CD4-positive, alpha-beta T cell (primary cell): ENCODE measurements around the gene PKHD1. TPM values are rescaled to one million over a fixed set of nuclear protein-coding genes. Genes with fewer than 3 reads are reported as not detected.

Source experiments
- ATAC-seq: fragments of 200-7000 bp; cut with Tn5 transposase; one replicate; pipeline ENCODE4 v1.10.0; 2022; ENCODE audit warnings: mild to moderate bottlenecking; ENCODE audit not compliant: poor library complexity
- CTCF ChIA-PET: fragments of 350-600 bp; sonication (Branson Sonifier 250); formaldehyde crosslinking; loops from one replicate; lab custom pipeline; 2021; ENCODE audit warnings: antibody characterized with exemption, inconsistent platforms; lab: Charles Lee
- POLR2A ChIA-PET: fragments of 350-600 bp; sonication (Branson Sonifier 250); formaldehyde crosslinking; loops from one replicate; lab custom pipeline; 2021; ENCODE audit warnings: antibody characterized with exemption, inconsistent platforms; lab: Charles Lee
- DNase-seq, 14 experiments: peaks; one replicate each; pipeline ENCODE4 v3.0.0-alpha.2; 2013 to 2020; ENCODE audit warnings: mixed read lengths in 2 of 14
- H3K27ac ChIP-seq, 2 donors: one replicate each; pipeline versions ENCODE4 v1.5.1 to v1.7.0; 2013; ENCODE audit warnings: low read length in 2 of 2, low read depth in 1 of 2, mild to moderate bottlenecking in 1 of 2
- H3K27me3 ChIP-seq, 2 experiments: 1 replicate in 1 of 2; 2 replicates in 1 of 2; pipeline versions ENCODE4 v1.6.1 to v1.7.0; 2013; ENCODE audit warnings: low read length in 2 of 2, control low read depth in 1 of 2, mild to moderate bottlenecking in 1 of 2, moderate library complexity in 1 of 2; ENCODE audit not compliant: insufficient read depth in 2 of 2, control insufficient read depth in 1 of 2
- H3K36me3 ChIP-seq: one replicate; pipeline ENCODE4 v1.6.1; 2013; ENCODE audit warnings: low read length, control low read depth; ENCODE audit not compliant: insufficient read depth
- H3K4me1 ChIP-seq: one replicate; pipeline ENCODE4 v1.6.1; 2013; ENCODE audit warnings: low read length, control low read depth; ENCODE audit not compliant: insufficient read depth
- H3K4me3 ChIP-seq: one replicate; pipeline ENCODE4 v1.5.1; 2013; ENCODE audit warnings: mild to moderate bottlenecking, low read length, moderate library complexity
- H3K9me3 ChIP-seq, 2 experiments: 1 replicate in 1 of 2; 2 replicates in 1 of 2; pipeline versions ENCODE4 v1.6.1 to v1.7.0; 2013; ENCODE audit warnings: low read length in 2 of 2, mild to moderate bottlenecking in 2 of 2, control low read depth in 1 of 2, moderate library complexity in 1 of 2; ENCODE audit not compliant: control insufficient read depth in 1 of 2, insufficient read depth in 1 of 2
- H3K27ac Mint-ChIP-seq: one replicate; pipeline ENCODE4 v1.8.0; 2020; ENCODE audit warnings: mixed read lengths
- H3K27me3 Mint-ChIP-seq: one replicate; pipeline ENCODE4 v1.8.0; 2021; ENCODE audit warnings: mixed read lengths
- H3K36me3 Mint-ChIP-seq: one replicate; pipeline ENCODE4 v1.8.0; 2021; ENCODE audit warnings: low read depth, mixed read lengths
- H3K4me1 Mint-ChIP-seq: one replicate; pipeline ENCODE4 v1.8.0; 2021; ENCODE audit warnings: low read depth, mixed read lengths
- H3K4me3 Mint-ChIP-seq: one replicate; pipeline ENCODE4 v1.8.0; 2020; ENCODE audit warnings: mild to moderate bottlenecking, mixed read lengths
- H3K9me3 Mint-ChIP-seq: one replicate; pipeline ENCODE4 v1.8.0; 2020; ENCODE audit warnings: mixed read lengths
- intact Hi-C, 2 experiments: fragments of 100-400 bp; cut with DNase I in 1 of 2; cut with micrococcal nuclease in 1 of 2; formaldehyde crosslinking; loops; one replicate each; pipeline versions ENCODE4 v1.15.1 to v1.9.0; 2023 to 2025; cut with DNase I, micrococcal nuclease
- total RNA-seq, 174 experiments: library from RNA in 2 of 174; stranded (reverse) in 2 of 174; gene quantifications; one replicate each; pipeline ENCODE4 v1.2.3 and lab custom pipeline; 2021 to 2026
- TF ChIP-seq, protein P1 (sequence below): fragments of 200-600 bp; IDR thresholded peaks from one replicate; pipeline ENCODE4 v1.8.0; 2022; ENCODE audit warnings: antibody characterized with exemption, mild to moderate bottlenecking

The PKHD1 gene
- total RNA-seq, 2 experiments from 2014 or later = 0.03 TPM; not detected in 1

DNA sequence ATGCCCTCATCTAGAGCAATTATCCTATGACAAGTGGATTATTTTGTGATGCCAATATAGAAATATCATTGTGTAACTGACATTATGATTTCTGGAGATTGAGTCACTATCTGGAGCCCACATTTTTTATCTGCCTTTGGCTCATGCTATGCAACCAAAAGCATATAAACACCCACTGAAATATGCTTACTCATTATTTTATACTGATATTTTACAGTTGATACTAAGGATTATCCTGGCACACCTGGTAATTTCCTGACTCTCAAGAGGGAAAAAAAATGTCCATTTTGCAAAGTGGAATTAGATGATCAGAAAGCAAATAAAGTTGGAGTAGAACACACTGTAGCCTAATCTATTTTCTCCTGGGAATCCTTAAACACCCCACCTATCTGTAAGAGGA lies 154.5 kb downstream of the PKHD1 start:
- DNase-seq = no peak
- ChIA-PET POLR2A (no interaction called here), CTCF (no interaction called here)
- intact Hi-C loops = no loop called here
- H3K36me3 ChIP-seq = no peaks in the 10 kb centered on the region
- H3K4me3 ChIP-seq = no peak overlapping the region
- Mint-ChIP-seq H3K27me3 (peaks cover 8% of the 10 kb centered on the region), H3K27ac (no peak overlapping the region), H3K36me3 (no peaks in the 10 kb centered on the region), H3K9me3 (no peaks in the 10 kb centered on the region), H3K4me3 (no peak overlapping the region), H3K4me1 (no peaks in the 10 kb centered on the region)
- no peak for ATAC-seq
- no peak overlapping the region for H3K27ac ChIP-seq
- H3K4me1 ChIP-seq = no peaks in the 10 kb centered on the region
- TF ChIP-seq, protein P1, sequence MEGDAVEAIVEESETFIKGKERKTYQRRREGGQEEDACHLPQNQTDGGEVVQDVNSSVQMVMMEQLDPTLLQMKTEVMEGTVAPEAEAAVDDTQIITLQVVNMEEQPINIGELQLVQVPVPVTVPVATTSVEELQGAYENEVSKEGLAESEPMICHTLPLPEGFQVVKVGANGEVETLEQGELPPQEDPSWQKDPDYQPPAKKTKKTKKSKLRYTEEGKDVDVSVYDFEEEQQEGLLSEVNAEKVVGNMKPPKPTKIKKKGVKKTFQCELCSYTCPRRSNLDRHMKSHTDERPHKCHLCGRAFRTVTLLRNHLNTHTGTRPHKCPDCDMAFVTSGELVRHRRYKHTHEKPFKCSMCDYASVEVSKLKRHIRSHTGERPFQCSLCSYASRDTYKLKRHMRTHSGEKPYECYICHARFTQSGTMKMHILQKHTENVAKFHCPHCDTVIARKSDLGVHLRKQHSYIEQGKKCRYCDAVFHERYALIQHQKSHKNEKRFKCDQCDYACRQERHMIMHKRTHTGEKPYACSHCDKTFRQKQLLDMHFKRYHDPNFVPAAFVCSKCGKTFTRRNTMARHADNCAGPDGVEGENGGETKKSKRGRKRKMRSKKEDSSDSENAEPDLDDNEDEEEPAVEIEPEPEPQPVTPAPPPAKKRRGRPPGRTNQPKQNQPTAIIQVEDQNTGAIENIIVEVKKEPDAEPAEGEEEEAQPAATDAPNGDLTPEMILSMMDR = no peak
- H3K9me3 ChIP-seq = no peaks in the 10 kb centered on the region
- no peaks in the 10 kb centered on the region for H3K27me3 ChIP-seq

DNA sequence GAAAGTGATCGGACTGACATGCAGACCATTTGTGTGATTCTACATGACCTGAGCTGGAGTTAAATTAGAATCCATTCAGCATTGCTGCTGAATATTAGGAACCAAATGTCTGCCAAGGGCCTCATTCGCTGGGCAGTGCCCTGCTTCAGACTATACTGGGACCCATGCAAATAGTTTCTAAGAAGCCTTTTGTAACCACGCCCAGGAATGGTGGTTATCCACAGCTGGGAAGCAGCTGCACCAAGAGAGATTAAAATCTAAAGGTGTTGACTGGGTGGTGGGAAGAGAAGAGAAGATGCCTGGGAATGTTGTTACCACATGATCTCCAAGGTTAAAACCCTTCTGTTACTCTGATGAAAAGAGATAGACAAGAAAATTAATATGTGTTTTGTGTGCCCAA lies 156.8 kb downstream of the PKHD1 start:
- intact Hi-C loops = no loop called here
- Mint-ChIP-seq H3K36me3 (no peaks in the 10 kb centered on the region), H3K9me3 (no peaks in the 10 kb centered on the region), H3K4me1 (no peaks in the 10 kb centered on the region), H3K27me3 (peaks cover 20% of the 10 kb centered on the region), H3K4me3 (no peak overlapping the region), H3K27ac (no peak overlapping the region)
- H3K27ac ChIP-seq = no peak overlapping the region
- no peaks in the 10 kb centered on the region for H3K9me3 ChIP-seq
- no peak for ATAC-seq
- peaks cover 0 to 3% of the 10 kb centered on the region in 2 experiments for H3K27me3 ChIP-seq
- no peak overlapping the region for H3K4me3 ChIP-seq
- H3K4me1 ChIP-seq = no peaks in the 10 kb centered on the region
- TF ChIP-seq, protein P1 = no peak
- ChIA-PET POLR2A (no interaction called here), CTCF (no interaction called here)
- no peaks in the 10 kb centered on the region for H3K36me3 ChIP-seq
- no peak for DNase-seq

DNA sequence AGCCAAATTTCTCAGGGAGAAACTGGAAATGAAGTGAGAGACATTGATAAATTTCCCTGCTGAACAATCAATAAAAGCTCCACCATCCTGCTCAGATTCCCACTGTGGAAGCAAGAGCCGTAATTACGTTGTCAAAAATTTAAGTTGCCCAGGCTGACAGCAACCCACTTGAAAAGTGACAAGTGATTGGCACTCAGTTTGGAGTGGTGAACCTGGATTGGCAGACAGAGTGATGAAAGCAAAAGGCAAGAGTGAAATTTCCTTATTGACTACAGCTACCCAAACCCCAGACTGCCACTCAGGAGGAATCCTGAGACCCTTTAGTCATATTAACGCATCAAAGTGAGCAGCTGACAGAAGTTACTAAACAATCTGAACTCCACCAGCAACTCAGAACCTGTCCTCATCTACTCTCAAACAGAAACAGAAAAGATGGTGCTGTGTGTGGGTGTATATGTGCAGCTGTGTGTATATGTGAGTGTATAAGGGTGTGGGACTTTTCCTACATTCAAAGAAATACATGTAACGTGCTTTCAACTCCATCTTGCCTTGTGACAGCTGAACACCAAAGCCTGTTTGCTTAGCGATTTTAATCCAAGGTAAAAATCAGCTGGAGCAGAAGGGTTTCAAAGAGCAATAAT lies 157.4 kb downstream of the PKHD1 start:
- Histone ChIP-seq H3K9me3 (no peaks in the 10 kb centered on the region), H3K36me3 (no peaks in the 10 kb centered on the region), H3K27me3 (peaks cover 0 to 3% of the 10 kb centered on the region in 2 experiments), H3K4me3 (no peak overlapping the region), H3K27ac (no peak overlapping the region), H3K4me1 (no peaks in the 10 kb centered on the region)
- Mint-ChIP-seq H3K4me1 (no peaks in the 10 kb centered on the region), H3K27ac (no peak overlapping the region), H3K4me3 (no peak overlapping the region), H3K36me3 (no peaks in the 10 kb centered on the region), H3K27me3 (peaks cover 20% of the 10 kb centered on the region), H3K9me3 (no peaks in the 10 kb centered on the region)
- POLR2A ChIA-PET = no interaction called here
- no peak for DNase-seq
- CTCF ChIA-PET = no interaction called here
- intact Hi-C loops = no loop called here
- TF ChIP-seq, protein P1 = no peak
- ATAC-seq = no peak
